HG02759 (cell line): ENCODE results near the gene P2RX2.

Source experiments
- ATAC-seq: cut with Tn5 transposase; IDR thresholded peaks from one replicate; pipeline ENCODE4 v1.9.1; 2021; ENCODE audit warnings: mild to moderate bottlenecking, moderate library complexity; ENCODE audit not compliant: unreplicated experiment

Gene P2RX2

GRCh38 chr12:132600048-132601032 lies 18.2 kb upstream of the P2RX2 start:
- ATAC-seq, result no peak

GRCh38 chr12:132601171-132601883 lies 17.2 kb upstream of the P2RX2 start:
- ATAC-seq, result no peak

- no peak for ATAC-seq
Observed at GRCh38 chr12:132602572-132603239, 15.9 kb upstream of the P2RX2 start.

GRCh38 chr12:132603240-132604150 lies 15.1 kb upstream of the P2RX2 start:
- ATAC-seq, result no peak

- no peak for ATAC-seq
Observed at GRCh38 chr12:132604151-132604618, 14.4 kb upstream of the P2RX2 start.

DNA sequence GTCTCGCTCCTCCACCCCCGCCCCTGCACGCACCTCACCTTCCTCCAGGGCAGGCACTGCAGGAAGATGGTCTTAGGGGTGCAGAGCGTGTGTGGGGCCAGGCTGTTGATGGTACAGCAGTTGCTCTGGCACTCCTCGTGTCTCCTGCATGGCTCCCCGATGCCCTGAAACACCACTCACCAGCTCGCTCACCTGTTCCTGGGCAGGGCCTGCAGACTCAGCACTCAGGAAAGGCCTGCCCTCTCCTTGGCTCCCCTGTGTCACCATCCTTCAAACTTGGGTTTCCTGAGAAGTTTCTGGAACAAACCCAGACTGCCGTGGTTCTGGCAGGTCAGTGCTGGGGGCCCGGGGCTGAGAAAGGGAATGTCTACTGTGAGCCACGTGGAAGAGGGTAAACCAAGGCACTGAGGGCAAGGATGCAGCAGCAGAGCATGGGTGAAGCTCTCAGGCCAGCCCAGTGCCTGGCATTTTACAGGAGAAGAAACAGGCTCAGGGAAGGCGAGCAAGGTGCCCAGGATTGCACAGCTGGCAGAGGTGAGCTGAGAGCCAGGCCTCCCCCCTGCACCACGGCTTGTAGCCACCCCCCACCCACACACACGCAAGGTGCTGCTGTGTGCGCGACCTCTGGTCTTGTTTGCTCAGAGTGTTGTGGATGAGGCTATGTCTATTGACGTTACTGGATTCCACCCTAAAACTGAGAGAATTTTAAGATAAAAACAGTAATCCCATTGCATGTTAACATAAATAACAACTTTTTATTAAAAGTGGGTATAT lies 13.7 kb upstream of the P2RX2 start:
- no peak for ATAC-seq

DNA sequence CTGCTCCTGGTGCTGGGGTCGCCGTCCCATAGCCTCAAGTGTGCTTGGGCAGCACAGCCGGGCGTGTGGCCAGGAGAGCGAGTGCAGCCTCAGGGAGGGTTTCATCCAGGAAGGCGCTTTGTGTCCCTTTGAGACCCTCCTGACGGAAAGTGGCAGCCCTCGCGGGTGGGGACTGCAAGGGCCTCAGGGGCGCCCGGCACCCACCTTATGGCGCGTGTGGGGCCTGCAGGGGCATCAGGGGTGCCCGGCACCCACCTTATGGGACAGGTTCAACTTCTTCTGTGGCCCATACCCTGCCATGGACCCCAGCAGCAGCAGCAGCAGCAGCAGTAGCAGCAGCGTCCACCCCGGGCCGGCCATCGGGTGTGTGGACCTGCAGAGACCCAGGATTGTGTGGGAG lies 12.7 kb upstream of the P2RX2 start:
- no peak for ATAC-seq

DNA sequence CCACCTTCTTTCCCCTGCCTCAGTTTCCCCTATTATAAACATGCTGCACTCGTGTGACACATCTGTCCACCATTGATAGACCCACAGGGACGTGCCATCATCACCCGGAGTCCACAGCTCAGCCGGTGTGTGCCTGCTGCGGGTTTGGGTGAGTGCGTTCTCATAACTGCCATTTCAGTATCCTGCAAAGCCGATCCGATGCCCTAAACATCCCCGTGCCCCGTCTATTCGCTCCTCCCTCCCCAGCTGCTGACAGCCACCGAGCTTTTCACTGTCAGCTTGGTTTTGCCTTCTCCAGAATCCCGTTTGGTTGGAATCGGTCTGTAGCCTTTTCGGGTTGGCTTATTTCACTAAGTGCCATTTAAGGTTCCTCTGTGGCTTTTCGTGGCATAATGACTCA lies 12.1 kb upstream of the P2RX2 start:
- no peak for ATAC-seq

DNA sequence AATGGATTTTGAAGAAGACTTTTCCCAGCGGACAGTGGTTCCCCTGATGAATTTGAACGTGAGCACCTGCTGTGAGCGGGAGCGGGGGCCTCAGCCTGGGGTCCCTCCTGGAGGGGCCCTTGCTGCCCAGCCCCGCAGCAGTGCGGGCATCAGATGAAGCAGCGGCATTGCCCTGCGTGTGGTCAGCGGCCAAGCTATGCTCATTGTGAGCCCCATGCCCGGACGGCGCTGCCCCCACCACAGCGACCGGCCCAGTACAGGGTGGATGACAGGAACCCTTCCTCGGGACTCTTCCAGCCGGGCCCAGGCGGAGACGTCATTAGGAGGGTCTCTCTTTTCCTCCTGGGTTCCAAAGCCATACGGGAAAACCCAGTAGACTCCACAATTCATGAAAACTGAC lies 11.6 kb upstream of the P2RX2 start:
- no peak for ATAC-seq

- no peak for ATAC-seq
Observed at GRCh38 chr12:132608231-132609171, 10.1 kb upstream of the P2RX2 start.

DNA sequence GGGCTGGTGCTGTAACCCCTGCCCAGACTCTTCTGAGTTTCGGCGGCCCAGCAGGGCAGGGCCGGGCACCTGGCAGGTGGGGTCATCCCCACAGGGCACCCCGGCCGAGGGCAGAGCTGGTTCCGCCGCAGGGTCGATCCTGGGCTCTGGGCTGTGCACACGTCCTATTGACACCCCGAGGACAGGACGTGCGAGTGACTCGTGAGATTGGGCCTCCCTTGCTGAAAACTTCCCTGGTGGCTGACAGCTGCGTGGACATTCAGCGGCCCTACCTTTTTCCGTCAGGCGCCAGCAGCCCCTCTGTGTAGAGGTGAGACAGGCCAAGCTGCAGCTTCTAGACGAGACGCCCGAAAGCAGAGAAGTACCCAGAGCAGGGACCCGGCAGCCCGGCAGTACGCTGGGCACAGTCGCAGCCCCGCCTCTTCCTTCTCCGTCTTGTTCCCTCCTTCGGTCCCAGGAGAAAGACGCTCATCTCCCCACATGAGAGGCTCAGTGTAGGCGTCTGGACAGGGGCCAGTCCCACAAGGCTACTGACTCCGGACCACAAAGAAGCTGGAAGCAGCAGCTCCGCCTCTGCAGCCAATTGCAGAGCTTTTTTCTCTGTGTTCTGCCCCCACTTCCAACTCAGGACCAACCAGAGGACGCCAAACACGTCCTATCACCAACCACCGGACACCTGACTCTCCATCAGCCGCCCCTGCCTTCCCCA lies 8.4 kb upstream of the P2RX2 start, which contains the start of gene LRCOL1:
LRCOL1 (minus strand) TSS at position 532 of the 709 bp plus-strand sequence. CDS start 4,331 bp downstream, outside the sequence.
- ATAC-seq, result no peak

GRCh38 chr12:132610866-132611602 lies 7.5 kb upstream of the P2RX2 start:
- no peak for ATAC-seq

DNA sequence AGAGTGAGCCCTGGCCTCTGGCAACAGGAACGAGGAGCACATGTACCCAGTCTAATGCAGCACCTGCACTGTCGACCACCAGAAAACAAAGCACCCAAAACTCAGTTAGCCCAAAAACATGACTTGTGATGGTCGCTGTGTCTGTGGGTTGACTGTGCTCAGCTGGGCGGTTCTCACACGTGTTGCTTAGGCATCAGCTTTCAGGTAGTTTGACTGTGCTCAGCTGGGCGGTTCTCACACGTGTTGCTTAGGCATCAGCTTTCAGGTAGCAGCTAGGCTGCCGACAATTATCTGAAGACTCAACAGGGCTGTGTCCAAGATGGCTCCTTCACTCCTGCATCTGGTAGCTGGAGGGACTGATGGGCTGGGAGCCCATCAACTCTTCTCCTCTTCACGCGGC lies 7.0 kb upstream of the P2RX2 start:
- ATAC-seq, result no peak

DNA sequence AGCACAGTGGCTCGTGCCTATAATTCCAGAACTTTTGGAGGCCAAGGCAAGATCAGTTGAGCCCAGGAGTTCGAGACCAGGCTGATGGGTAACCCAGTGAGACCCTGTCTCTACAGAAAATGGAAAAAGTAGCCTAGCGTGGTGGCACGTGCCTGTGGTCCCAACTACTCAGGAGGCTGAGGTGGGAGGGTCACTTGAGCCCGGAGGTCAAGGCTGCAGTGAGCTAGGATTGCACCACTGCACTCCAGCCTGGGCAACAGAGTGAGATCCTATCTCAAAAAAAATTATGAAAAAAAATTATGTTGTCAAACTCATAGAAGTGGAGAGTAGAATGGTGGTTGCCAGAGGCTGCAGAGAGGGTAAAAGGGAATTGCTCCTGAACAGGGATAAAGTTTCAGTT lies 4.5 kb upstream of the P2RX2 start:
- no peak for ATAC-seq

DNA sequence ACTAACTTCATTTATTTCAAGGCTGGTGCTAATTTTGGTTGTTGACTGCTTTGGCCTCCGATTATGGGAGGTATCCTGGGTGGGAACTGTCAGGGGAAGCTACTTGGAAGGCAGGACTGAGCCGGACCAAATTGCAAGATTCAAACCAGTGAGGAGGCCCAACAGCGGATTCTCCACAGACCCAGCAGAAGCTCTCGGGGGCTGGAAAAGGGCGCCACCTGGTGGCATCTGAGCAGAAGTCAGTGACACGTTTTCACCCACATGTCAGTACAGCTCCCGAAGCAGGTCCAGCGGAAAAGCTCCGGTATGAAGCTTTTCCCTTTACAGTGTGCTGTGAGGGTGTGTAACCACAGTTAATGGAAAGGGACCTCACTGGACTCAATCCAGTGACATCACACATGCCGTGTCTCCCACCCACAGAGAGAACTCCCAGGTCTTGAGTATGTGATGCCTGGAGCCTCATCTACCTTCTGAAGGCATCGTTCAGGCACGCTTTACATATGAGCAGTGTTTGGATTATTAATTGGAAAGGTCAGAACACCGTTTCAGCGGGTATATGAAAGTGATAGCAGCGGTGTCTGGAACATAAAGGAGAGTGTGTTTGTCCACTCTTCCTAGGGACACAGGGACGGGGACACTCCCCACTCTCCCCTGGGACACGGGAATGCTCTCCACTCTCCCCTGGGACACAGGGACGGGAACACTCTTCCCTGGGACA lies 3.6 kb upstream of the P2RX2 start:
- ATAC-seq, result no peak

- no peak for ATAC-seq
Observed at GRCh38 chr12:132615579-132616038, 3.0 kb upstream of the P2RX2 start.
